ENCODE measurements around the gene SST.

SST gene

DNA sequence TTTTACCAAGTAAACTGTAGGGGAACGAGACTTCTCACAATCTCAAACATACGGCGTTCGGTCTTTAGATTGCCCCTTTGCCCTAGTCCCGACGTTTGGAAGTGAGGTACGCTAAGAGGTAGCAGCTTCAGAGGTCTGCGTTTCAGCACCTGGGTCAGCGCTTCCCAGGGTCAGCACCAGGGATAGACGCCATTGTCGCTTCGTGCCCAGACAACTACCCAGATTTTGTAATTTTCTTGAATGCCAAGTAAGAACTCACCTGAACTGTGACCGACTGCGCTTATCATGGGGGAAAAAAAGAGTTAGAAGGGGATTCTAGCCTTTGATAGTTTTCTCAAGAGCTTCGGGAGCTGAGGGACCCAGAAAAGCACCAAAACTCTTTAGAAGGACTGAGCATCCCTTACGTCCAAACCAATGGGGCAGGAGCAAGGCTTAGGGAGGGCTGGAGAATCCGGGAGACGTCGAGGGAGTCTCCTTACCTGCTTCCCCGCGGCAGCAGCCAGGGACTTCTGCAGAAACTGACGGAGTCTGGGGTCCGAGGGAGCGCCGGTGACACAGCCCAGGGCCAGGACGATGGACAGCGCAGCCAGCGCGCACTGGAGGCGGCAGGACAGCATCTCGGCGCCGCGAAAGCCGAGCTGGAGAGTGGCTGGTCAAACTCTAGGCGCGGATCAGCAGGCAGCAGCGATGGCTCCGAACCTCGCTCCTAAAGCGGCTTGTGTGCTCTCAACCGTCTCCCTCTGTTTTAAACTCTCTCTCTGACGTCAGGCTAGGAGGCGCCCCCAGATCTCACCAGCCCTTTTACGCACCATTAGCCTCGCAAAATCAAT is at the start of gene SST:
SST (minus strand) TSS at position 720 of the 830 bp plus-strand sequence; CDS start at position 617, 103 bp downstream.
- peak; percentile 41 for DNase-seq (ENCODE audit: low spot score)

DNA sequence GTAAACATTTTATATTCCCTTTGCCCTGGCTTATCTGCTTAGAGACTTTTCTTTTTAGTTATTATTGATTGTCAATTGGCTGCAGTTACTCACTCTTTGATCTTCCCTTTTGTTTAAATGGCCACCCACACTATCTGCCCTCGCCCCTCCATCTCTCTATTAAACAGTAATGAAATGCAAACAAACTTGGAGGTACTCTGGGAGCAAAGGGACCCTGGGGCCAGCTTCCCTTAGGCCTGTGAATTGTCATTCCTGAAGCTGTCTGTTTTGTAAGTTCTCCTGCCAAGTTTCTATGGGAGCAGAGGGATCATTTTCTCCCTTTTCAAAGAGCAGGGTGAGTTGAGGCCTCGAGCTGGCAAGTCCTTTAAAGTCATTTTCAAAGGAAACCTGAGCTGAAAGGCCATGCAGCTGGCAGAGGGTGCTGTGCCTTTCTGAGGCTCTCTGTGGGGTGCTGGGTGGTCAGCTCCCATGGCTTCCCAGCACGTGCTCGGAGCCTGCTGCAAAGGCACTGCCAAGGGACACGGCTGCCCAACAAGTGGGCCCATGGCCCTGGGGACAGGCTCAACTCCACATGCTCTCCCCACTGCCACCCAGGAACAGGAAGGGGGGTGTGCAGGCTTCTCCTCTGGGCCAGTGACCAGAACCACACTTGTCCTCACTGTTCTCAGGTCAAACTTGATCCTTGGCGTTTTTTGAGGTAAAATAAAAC is 49.6 kb upstream of the SST start:
- DNase-seq (ENCODE audit: low spot score) = no peak

- no peak for DNase-seq (ENCODE audit: low spot score)
Measured at GRCh38 chr3:187718802-187719201, 48.6 kb upstream of the SST start.

GRCh38 chr3:187717572-187717971 is 47.4 kb upstream of the SST start:
- no peak for DNase-seq (ENCODE audit: low spot score)

GRCh38 chr3:187714404-187714979 is 44.3 kb upstream of the SST start:
- peak; percentile 95 for DNase-seq (ENCODE audit: low spot score)

DNA sequence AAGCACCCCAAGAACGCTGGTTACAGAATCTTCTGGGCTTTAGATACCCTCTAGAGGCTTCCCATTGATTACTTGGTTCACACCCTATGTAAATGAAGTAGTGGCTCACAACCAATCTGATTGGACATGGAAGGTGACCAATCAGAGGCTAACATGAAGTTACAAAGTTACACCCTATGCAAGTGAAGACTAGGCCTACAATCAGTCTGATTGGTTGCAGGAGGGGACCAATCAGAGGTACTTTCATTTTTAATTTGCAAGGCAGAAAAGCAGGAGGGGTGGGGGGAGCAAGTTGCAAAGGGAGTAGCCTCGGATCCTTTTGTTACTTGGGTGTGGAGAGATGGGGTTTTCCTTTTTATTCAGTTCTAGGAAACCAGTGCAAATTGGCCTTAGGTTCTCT is 43.3 kb upstream of the SST start:
- DNase-seq (ENCODE audit: low spot score) = no peak

GRCh38 chr3:187709155-187709554 is 39.0 kb upstream of the SST start:
- no peak for DNase-seq (ENCODE audit: low spot score)

- no peak for DNase-seq (ENCODE audit: low spot score)
Measured at GRCh38 chr3:187708696-187709095, 38.5 kb upstream of the SST start.

DNA sequence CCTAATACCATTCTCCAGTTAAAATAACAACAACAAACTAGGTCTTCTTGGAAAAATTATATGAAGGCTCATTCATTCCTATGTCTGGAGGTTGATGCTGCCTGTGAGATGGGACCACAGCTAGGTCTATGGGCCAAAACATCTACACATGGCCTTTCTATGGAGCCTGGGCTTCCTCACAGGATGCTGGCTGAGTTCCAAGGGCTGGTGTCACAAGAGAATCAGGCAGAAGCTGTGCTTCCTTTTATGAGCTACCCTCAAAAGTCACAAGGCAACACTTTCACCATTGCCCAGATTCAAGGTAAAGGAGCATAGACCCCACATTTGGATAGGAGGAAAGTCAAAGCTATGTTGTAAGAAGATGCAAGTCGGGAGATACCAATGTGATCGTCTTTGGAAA is 36.8 kb upstream of the SST start:
- no peak for DNase-seq (ENCODE audit: low spot score)

GRCh38 chr3:187705164-187705563 is 35.0 kb upstream of the SST start:
- DNase-seq (ENCODE audit: low spot score) = no peak

DNA sequence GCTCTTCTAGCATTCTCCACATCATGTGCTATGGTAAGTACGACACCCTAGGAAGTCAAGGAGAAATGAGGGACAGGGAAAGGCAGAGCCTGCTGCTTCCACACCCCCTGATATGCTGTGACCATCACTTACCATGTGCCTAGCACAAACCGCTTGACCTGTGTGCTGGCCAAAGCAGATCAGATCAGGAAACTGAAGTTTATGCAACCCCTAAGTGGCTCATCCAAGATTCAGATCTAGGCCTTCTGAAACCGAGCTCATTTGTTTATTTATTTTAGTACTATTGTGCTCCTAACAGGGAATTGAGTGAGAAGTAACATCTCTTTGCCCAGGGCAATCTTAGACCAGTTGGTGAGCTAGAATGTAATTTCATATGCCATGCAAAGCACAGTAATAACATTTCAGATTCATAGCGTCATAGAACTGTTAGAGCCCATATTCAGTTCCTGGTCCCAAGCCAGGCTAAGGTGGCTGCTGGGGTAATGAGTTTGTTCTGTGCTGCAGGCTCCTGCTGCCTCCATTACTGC is 32.4 kb upstream of the SST start, which contains the start of gene RTP2:
RTP2 (minus strand) TSS at position 51 of the 527 bp plus-strand sequence. CDS start 429 bp downstream, outside the sequence.
- DNase-seq (ENCODE audit: low spot score) = no peak

DNA sequence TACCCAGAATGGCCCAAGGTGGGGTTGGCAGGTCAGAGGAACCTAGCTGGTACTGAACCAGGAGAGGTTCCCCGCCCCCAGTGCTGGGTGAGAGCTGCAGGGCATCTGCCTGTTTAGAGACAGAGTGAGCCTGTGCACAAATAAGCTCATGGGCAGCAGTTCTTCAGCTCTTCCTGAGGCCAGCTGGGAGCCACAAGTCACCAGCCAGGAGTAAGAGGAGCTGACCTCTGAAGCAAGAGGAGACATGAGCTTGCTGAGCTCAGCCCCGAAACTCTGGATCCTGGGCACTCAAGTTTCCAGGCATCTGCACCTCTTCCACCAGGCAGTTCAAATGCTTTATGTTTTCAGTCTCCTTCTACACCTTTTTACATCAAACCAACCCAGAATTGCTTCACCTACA is 30.1 kb upstream of the SST start:
- DNase-seq (ENCODE audit: low spot score) = no peak

DNA sequence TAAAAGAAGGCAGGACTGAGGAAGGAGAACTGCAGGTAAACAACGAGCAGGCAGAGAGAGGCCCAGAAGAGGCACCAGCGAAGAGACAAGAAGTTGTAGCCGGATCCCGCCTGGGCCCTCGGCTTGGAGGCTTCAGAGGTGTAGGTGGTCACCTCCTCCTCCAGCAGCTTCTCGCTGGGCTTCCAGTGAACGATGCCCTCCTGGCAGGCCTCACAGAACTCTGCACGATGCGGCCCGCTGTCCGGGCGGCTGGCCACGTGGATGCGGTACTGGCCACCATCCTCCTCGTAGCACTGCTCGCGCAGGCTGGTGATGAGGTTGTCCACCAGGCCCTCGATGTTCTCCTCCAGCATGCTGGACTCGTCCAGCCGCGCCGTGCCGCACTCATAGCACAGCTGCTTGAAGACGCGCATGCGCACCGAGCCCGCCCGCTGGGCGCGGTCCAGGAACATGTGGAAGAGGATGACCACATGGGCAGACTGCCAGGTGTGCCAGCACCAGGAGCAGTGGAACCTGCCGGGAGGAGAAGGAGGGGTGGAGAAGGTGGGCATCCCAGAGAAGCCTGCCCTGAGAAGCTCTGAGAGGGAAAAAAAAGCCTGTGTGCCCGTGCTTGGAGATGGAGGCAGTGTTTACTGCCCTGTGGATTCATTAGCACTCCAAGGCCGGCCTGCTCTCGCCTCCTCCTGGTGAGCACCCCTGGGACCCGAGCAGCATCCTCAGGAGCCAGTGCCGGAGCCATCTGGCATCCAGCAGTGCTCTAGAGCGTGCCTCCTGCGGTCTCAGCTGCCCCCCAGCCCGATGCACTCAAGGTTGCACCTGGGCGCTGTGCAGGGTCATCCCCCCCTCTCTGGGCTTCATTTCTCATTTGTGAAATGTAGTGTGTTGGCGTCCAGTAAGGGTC is 28.6 kb upstream of the SST start:
- DNase-seq (ENCODE audit: low spot score) = no peak

DNA sequence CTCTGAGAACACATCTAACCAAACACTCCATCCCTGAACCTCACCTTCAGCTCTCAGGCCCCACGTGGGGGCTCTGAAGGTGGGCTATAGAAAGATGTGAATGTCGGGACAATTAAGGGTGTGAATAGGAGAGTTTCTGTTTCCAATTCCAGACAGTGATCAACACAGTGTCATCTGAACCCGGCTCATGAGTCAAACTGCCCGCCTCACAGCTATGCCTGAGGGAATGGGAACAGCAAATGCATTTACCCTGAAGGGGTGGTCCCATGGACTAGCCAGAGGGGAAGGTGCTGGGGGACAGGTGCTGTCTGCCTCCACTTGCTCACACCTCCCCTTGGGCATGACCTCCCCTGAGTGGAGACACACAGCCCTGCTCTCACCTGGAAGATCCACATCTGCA is 25.8 kb upstream of the SST start:
- no peak for DNase-seq (ENCODE audit: low spot score)

GRCh38 chr3:187695449-187695848 is 25.3 kb upstream of the SST start:
- no peak for DNase-seq (ENCODE audit: low spot score)

DNA sequence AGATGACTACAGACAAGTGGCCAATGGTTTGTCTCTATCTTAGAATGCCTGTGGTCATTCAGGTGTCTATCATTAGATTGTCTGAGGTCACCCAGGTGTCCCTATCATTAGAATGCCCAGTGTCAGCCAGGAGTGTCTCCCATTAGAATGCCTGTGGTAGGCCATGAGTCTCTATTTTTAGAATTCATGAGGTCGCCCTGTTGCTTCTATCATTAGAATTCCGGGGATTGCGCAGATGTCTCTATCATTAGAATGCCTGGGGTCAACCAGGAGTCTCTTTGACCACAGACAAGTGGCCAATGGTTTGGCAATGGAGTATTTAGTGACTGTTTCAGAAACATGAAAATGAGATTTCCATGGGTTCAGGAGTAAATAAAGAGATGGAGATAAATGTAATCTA is 24.6 kb upstream of the SST start:
- no peak for DNase-seq (ENCODE audit: low spot score)

GRCh38 chr3:187693431-187693830 is 23.2 kb upstream of the SST start:
- no peak for DNase-seq (ENCODE audit: low spot score)

DNA sequence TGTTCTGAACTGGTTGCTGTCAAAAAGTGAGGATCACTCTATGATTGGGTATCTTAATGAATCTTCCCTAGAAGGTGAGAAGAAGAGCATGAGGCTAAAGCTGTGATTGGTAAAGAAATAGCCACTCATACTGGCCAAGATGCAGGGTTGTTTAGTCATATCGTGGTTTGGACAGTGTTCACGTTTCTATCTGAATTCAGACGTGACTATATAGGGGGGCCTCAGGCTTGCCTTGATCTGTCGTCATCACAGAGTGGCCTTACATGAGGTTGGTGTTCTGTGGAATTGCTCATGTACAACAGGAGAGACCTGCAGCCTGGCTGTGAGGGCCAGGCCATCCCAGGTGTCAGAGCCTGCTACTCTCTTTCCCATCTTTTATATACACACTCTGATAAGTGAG is 19.8 kb upstream of the SST start:
- DNase-seq (ENCODE audit: low spot score) = no peak

GRCh38 chr3:187686621-187687273 is 16.6 kb upstream of the SST start:
- no peak for DNase-seq (ENCODE audit: low spot score)

GRCh38 chr3:187685948-187686347 is 15.8 kb upstream of the SST start:
- no peak for DNase-seq (ENCODE audit: low spot score)

DNA sequence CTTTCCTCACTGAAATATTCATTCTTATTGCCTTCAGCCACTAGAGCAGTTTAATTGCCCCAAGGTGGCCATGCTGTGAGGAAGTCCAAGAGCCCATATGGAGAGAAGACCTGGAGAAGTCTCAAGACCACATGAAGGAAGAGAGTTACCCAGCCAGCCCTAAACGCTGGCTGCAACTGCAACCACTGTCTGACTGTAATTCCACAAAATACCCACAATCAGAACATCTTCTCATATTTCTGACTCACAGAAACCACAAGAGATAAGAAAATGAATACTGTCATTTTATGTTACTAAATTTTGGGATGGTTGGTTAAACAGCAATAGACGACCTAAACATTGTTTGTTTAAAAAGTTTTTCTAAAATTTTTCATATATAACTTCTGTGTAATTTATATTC is 14.7 kb upstream of the SST start:
- peak; percentile 57 for DNase-seq (ENCODE audit: low spot score)

All from COLO829 (cell line).